Esophagus muscularis mucosa (tissue), 3 donors: ENCODE measurements around the gene ELL3.
"Not testable (repeated sequence)": the region's sequence is repeated elsewhere in the genome, so short reads cannot be mapped to it uniquely, and the experiment has no call there.

Experiments
- POLR2AphosphoS5 ChIP-seq, 2 donors: sonication (generic); formaldehyde crosslinking; IDR thresholded peaks; one replicate each; pipeline ENCODE4 v1.6.1; 2017; ENCODE audit warnings: antibody characterized with exemption in 2 of 2
- TF ChIP-seq, protein P1 (sequence below), 3 experiments: fragments of 200-600 bp in 2 of 3; fragments of 450-650 bp in 1 of 3; sonication (generic) in 2 of 3; IDR thresholded peaks; one replicate each; pipeline ENCODE4 v1.5.1; 2017 to 2019; ENCODE audit warnings: antibody characterized with exemption in 3 of 3, mild to moderate bottlenecking in 2 of 3, moderate library complexity in 1 of 3

DNA sequence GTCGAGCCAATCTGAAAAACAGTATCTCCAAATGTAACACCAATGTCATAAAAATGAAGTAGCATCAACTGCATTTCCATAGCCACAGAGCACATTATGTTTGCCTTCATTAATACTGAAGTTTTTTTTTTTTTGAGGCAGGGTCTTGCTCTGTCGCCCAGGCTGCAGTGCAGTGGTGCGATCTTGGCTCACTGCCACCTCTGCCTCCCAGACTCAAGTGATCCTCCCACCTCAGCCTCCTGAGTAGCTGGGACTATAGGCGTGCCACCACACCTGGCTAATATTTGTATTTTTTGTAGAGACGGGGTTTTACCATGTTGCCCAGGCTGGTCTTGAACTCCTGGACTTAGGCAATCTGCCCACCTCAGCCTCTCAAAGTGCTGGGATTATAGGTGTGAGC, 38.3 kb upstream of the ELL3 start:
- TF ChIP-seq, protein P1, sequence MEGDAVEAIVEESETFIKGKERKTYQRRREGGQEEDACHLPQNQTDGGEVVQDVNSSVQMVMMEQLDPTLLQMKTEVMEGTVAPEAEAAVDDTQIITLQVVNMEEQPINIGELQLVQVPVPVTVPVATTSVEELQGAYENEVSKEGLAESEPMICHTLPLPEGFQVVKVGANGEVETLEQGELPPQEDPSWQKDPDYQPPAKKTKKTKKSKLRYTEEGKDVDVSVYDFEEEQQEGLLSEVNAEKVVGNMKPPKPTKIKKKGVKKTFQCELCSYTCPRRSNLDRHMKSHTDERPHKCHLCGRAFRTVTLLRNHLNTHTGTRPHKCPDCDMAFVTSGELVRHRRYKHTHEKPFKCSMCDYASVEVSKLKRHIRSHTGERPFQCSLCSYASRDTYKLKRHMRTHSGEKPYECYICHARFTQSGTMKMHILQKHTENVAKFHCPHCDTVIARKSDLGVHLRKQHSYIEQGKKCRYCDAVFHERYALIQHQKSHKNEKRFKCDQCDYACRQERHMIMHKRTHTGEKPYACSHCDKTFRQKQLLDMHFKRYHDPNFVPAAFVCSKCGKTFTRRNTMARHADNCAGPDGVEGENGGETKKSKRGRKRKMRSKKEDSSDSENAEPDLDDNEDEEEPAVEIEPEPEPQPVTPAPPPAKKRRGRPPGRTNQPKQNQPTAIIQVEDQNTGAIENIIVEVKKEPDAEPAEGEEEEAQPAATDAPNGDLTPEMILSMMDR (IDR thresholded peaks at IDR 0.05) = not testable (repeated sequence)
- not testable (repeated sequence) for TF ChIP-seq POLR2AphosphoS5 (IDR thresholded peaks at IDR 0.05)
